ENCODE results near the gene GNG11.

GRCh38 chr7:93923296-93923695 is 1.8 kb downstream of the GNG11 start:
- TF ChIP-seq EZH2 (IDR thresholded peaks at IDR 0.05) (no peak), CTCF (IDR thresholded peaks at IDR 0.05) (no peak), EZH2phosphoT487 (IDR thresholded peaks at IDR 0.05) (no peak)

Data from neural progenitor cell (in vitro differentiated cells).